ENCODE measurements around the gene NKD2. TPM values are rescaled to one million over a fixed set of nuclear protein-coding genes. Genes with fewer than 3 reads are reported as not detected.
A peak's percentile ranks its signal among the peaks of the same experiment; 100 is the strongest.
"Not testable (repeated sequence)": the region's sequence is repeated elsewhere in the genome, so short reads cannot be mapped to it uniquely, and the experiment has no call there.

The NKD2 gene
- polyA plus RNA-seq, 2 of the 4 experiments (the other 2 are of a cell fraction): 1.2 to 4.2 TPM

DNA sequence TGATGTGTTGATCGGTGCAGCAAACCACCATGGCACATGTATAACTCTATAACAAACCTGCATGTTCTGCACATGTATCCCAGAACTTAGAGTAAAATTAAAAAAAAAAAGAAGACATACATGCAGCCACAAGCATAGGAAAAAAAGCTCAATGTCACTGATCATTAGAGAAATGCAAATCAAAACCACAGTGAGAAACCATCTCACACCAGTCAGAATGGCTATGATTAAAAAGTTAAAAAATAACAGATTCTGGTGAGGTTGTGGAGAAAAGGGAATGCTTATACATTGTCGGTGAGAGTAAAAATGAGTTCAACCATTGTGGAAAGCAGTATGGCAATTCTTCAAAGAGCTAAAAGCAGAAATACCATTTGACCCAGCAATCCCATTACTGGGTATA, 36.0 kb upstream of the NKD2 start:
- DNase-seq (ENCODE audit: low read depth in 1 of 2, low spot score in 1 of 2); ATAC-seq; POLR2A ChIA-PET; H3K4me2 ChIP-seq; H3K27ac ChIP-seq; H3K4me1 ChIP-seq; H3K9me3 ChIP-seq; H3K4me3 ChIP-seq; FAIRE-seq: not testable (repeated sequence)
- 47% methylated on average over 2 of the region's 2 CpGs for WGBS (ENCODE audit: missing lambda C conversion rate)
- CTCF ChIA-PET: interaction anchor here (0.8 to 2.4 kb wide), 4 partner anchors 8 to 202 kb away, joined by 3 to 6 read pairs (median 3); no protein-coding TSS in a partner anchor

DNA sequence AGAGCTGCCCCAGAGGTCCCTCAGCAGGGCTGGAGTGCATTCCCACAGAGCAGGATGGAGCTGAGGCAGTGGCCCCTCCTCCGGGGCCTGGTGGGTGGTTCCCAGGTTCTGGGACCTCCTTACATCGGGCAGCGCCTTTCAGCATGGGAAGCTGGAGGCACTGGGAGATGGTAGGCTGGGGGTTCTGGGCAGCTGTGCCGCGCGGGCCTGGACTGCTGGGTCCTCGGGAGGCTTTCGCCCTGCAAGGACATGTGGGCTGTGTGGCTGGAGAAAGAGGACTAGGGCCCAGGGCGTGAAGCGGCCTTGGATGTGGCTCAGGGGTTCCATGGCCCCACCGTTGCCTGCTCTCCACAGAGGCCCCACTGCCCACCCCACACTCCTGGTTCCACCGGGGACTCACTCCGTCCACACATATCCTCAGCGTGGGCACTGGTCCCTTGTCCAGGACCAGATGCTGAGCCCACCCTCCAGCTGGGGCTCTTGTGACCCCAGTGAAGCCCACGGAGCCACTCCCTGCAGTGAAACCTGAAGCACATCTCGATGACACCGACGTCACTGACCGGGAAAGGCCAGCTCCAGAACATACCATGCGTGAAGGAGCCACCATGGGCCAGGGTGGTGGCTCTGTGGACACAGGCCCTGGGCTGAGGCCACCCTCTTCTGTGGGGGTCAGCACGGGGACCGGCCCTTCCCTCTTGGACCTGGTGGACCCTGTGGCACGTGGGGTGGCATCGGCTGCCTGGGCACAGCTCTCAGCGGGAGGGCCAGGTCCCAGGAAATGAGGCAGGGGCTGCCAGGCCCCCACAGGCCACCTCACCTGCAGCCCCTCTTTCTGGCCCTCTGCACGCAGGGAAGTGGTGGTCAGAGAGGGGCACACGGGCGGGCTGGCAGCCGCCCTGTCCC, 31.5 kb upstream of the NKD2 start:
- ATAC-seq (peak in 1 of 2 experiments; percentile 24; a peak in 1 of 6 replicates), DNase-seq (ENCODE audit: low read depth in 1 of 2, low spot score in 1 of 2) (no peak), FAIRE-seq (no peak)
- no peak overlapping the region for H3K4me2 ChIP-seq
- ChIA-PET CTCF (interaction anchor here (0.8 to 1.9 kb wide), 2 partner anchors 55 to 197 kb away, joined by 3 to 5 read pairs; no protein-coding TSS in a partner anchor), POLR2A (no interaction called here)
- no peaks in the 10 kb centered on the region for H3K4me1 ChIP-seq
- H3K9me3 ChIP-seq: no peaks in the 10 kb centered on the region
- no peak overlapping the region for H3K27ac ChIP-seq
- WGBS (ENCODE audit: missing lambda C conversion rate): 66% methylated on average over 23 of the region's 29 CpGs
- TF ChIP-seq NR3C1 (IDR thresholded peaks at IDR 0.05) (no peak), ZNF302 (CRISPR knock-in tag; IDR thresholded peaks at IDR 0.05) (no peak), MYC (IDR thresholded peaks at IDR 0.05; ENCODE audit: borderline replicate concordance, low read length) (no peak), JUNB (IDR thresholded peaks at IDR 0.05) (no peak), RARB (CRISPR knock-in tag; IDR thresholded peaks at IDR 0.05) (no peak), RNF2 (IDR thresholded peaks at IDR 0.05; ENCODE audit: borderline replicate concordance, low read depth) (no peak), POLR2A (IDR thresholded peaks at IDR 0.05; ENCODE audit: low read length) (no peak), EHMT2 (IDR thresholded peaks at IDR 0.05; ENCODE audit: low read depth) (no peak), ZC3H11A (IDR thresholded peaks at IDR 0.05) (no peak), NPAS2 (CRISPR knock-in tag; IDR thresholded peaks at IDR 0.05; ENCODE audit: borderline replicate concordance) (no peak), TP53 (CRISPR knock-in tag; IDR thresholded peaks at IDR 0.05) (no peak), MAFK (IDR thresholded peaks at IDR 0.05; ENCODE audit: partially characterized antibody) (no peak), POLR2AphosphoS2 (conservative IDR thresholded peaks at IDR 0.05; ENCODE audit: low read length) (no peak), CHD4 (IDR thresholded peaks at IDR 0.05; ENCODE audit: borderline replicate concordance) (no peak), GATA3 (IDR thresholded peaks at IDR 0.05; ENCODE audit: borderline replicate concordance) (no peak), HDAC2 (IDR thresholded peaks at IDR 0.05) (no peak)
- TF ChIP-seq, protein P1, sequence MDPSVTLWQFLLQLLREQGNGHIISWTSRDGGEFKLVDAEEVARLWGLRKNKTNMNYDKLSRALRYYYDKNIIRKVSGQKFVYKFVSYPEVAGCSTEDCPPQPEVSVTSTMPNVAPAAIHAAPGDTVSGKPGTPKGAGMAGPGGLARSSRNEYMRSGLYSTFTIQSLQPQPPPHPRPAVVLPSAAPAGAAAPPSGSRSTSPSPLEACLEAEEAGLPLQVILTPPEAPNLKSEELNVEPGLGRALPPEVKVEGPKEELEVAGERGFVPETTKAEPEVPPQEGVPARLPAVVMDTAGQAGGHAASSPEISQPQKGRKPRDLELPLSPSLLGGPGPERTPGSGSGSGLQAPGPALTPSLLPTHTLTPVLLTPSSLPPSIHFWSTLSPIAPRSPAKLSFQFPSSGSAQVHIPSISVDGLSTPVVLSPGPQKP (IDR thresholded peaks at IDR 0.05; ENCODE audit: low read depth, low read length): no peak
- TF ChIP-seq, protein P2, sequence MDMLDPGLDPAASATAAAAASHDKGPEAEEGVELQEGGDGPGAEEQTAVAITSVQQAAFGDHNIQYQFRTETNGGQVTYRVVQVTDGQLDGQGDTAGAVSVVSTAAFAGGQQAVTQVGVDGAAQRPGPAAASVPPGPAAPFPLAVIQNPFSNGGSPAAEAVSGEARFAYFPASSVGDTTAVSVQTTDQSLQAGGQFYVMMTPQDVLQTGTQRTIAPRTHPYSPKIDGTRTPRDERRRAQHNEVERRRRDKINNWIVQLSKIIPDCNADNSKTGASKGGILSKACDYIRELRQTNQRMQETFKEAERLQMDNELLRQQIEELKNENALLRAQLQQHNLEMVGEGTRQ (IDR thresholded peaks at IDR 0.05): no peak
- TF ChIP-seq, protein P3, sequence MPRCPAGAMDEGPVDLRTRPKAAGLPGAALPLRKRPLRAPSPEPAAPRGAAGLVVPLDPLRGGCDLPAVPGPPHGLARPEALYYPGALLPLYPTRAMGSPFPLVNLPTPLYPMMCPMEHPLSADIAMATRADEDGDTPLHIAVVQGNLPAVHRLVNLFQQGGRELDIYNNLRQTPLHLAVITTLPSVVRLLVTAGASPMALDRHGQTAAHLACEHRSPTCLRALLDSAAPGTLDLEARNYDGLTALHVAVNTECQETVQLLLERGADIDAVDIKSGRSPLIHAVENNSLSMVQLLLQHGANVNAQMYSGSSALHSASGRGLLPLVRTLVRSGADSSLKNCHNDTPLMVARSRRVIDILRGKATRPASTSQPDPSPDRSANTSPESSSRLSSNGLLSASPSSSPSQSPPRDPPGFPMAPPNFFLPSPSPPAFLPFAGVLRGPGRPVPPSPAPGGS (IDR thresholded peaks at IDR 0.05): no peak
- H3K4me3 ChIP-seq: no peak overlapping the region

DNA sequence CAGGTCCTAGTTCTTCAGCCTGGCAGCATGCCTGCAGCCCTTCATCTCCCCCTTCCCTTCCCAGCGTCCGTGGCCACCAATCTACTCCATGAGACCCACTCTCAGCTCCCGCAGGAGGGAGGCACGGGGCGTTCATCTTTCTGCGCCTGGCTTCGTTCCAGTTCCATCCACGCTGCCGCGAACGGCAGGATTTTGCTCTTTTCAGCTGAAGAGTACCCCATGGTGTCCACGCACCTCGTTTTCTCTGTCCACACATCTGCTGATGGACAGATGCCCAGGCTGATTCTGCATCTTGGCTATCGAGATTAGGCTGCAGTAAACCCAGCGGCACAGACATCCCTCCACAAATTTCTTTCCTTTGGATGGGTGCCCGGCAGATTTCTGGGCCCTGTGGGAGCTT, 30.5 kb upstream of the NKD2 start:
- H3K27ac ChIP-seq: no peak overlapping the region
- FAIRE-seq (no peak), DNase-seq (ENCODE audit: low read depth in 1 of 2, low spot score in 1 of 2) (no peak), ATAC-seq (no peak)
- H3K4me1 ChIP-seq: no peaks in the 10 kb centered on the region
- 64% methylated on average over 16 of the region's 16 CpGs for WGBS (ENCODE audit: missing lambda C conversion rate)
- H3K9me3 ChIP-seq: no peaks in the 10 kb centered on the region
- POLR2A ChIA-PET: no interaction called here
- H3K4me3 ChIP-seq: no peak overlapping the region
- CTCF ChIA-PET: interaction anchor here (1.0 to 1.9 kb wide), 3 partner anchors 13 to 196 kb away, joined by 3 to 5 read pairs (median 4); no protein-coding TSS in a partner anchor
- TF ChIP-seq MAZ (IDR thresholded peaks at IDR 0.05; ENCODE audit: borderline replicate concordance, low read depth, low read length) (no peak), FOSB (CRISPR knock-in tag; IDR thresholded peaks at IDR 0.05) (no peak), RARB (CRISPR knock-in tag; IDR thresholded peaks at IDR 0.05) (no peak)
- no peak overlapping the region for H3K4me2 ChIP-seq

Data from A549 (cell line).